HEK293 (cell line): ENCODE data around the gene HOXB7.

Source experiments
- CTCF ChIA-PET: fragments of 350-600 bp; formaldehyde crosslinking; extraction: SDS; loops from one replicate; lab custom pipeline; 2021; ENCODE audit warnings: antibody characterized with exemption; lab: Yijun Ruan, JAX
- POLR2A ChIA-PET: fragments of 300-600 bp; formaldehyde crosslinking; extraction: SDS; loops from one replicate; lab custom pipeline; 2020; ENCODE audit warnings: antibody characterized with exemption, inconsistent platforms; lab: Yijun Ruan, JAX
- H3K27ac ChIP-seq: fragments of 200-500 bp; sonication (Bioruptor generic); 2 replicates; pipeline ENCODE4 v1.5.1; 2014; ENCODE audit warnings: low read depth, low read length, control low read depth, inconsistent platforms; ENCODE audit errors: extremely low read depth
- H3K36me3 ChIP-seq, 2 experiments: fragments of 200-500 bp in 1 of 2; sonication (Bioruptor generic) in 1 of 2; 1 replicate in 1 of 2; 2 replicates in 1 of 2; pipeline ENCODE4 v1.5.1; 2014 to 2017; ENCODE audit warnings: inconsistent platforms in 2 of 2, low read length in 2 of 2; ENCODE audit not compliant: control insufficient read depth in 2 of 2, insufficient read depth in 1 of 2
- H3K4me1 ChIP-seq: fragments of 200-500 bp; sonication (Bioruptor generic); 2 replicates; pipeline ENCODE4 v1.5.1; 2014; ENCODE audit warnings: mild to moderate bottlenecking, low read length, inconsistent platforms; ENCODE audit not compliant: control insufficient read depth, insufficient read depth
- H3K4me3 ChIP-seq: 2 replicates; pipeline ENCODE4 v1.5.1; 2011; ENCODE audit warnings: low read depth, mild to moderate bottlenecking, control low read depth, low read length, moderate library complexity
- H3K9me3 ChIP-seq: fragments of 200-500 bp; sonication (Bioruptor generic); 2 replicates; pipeline ENCODE4 v1.5.1; 2014; ENCODE audit warnings: low read depth, low read length, inconsistent platforms; ENCODE audit not compliant: control insufficient read depth, insufficient read depth
- EGR2 ChIP-seq: fragments of 450-650 bp; formaldehyde crosslinking; IDR thresholded peaks from 2 replicates; pipeline ENCODE4 v1.5.1; 2016; ENCODE audit warnings: low read depth, missing biosample characterization, missing genetic modification characterization
- GFI1B ChIP-seq: fragments of 450-650 bp; formaldehyde crosslinking; IDR thresholded peaks from 2 replicates; pipeline ENCODE4 v1.5.1; 2016; ENCODE audit warnings: missing biosample characterization, missing genetic modification characterization
- KLF10 ChIP-seq: fragments of 450-650 bp; IDR thresholded peaks from 2 replicates; pipeline ENCODE4 v1.5.1; 2018; ENCODE audit warnings: missing biosample characterization, mild to moderate bottlenecking, missing genetic modification characterization
- OSR2 ChIP-seq: fragments of 450-650 bp; formaldehyde crosslinking; IDR thresholded peaks from 2 replicates; pipeline ENCODE4 v1.5.1; 2016; ENCODE audit warnings: missing biosample characterization, missing genetic modification characterization
- ZNF10 ChIP-seq: fragments of 450-650 bp; formaldehyde crosslinking; IDR thresholded peaks from 2 replicates; pipeline ENCODE4 v1.5.1; 2017; ENCODE audit warnings: missing biosample characterization, missing genetic modification characterization
- ZNF138 ChIP-seq: fragments of 450-650 bp; formaldehyde crosslinking; IDR thresholded peaks from 2 replicates; pipeline ENCODE4 v1.5.1; 2016; ENCODE audit warnings: missing biosample characterization, missing genetic modification characterization, borderline replicate concordance
- ZNF16 ChIP-seq: fragments of 450-650 bp; formaldehyde crosslinking; IDR thresholded peaks from 2 replicates; pipeline ENCODE4 v1.5.1; 2016; ENCODE audit warnings: low read depth, missing biosample characterization, missing genetic modification characterization
- ZNF175 ChIP-seq: fragments of 450-650 bp; formaldehyde crosslinking; IDR thresholded peaks from 2 replicates; pipeline ENCODE4 v1.5.1; 2016; ENCODE audit warnings: missing biosample characterization, missing genetic modification characterization
- ZNF184 ChIP-seq: fragments of 450-650 bp; IDR thresholded peaks from 2 replicates; pipeline ENCODE4 v1.5.1; 2018; ENCODE audit warnings: missing biosample characterization, mild to moderate bottlenecking, missing genetic modification characterization
- ZNF221 ChIP-seq: fragments of 450-650 bp; formaldehyde crosslinking; IDR thresholded peaks from 2 replicates; pipeline ENCODE4 v1.5.1; 2017; ENCODE audit warnings: missing biosample characterization, missing genetic modification characterization, borderline replicate concordance
- ZNF292 ChIP-seq: fragments of 450-650 bp; formaldehyde crosslinking; IDR thresholded peaks from 2 replicates; pipeline ENCODE4 v1.5.1; 2016; ENCODE audit warnings: low read depth, missing biosample characterization, missing genetic modification characterization, borderline replicate concordance
- ZNF335 ChIP-seq: fragments of 450-650 bp; formaldehyde crosslinking; conservative IDR thresholded peaks from 2 replicates; pipeline ENCODE4 v1.5.1; 2016; ENCODE audit warnings: missing biosample characterization, missing genetic modification characterization
- ZNF514 ChIP-seq: fragments of 450-650 bp; formaldehyde crosslinking; IDR thresholded peaks from 2 replicates; pipeline ENCODE4 v1.5.1; 2016; ENCODE audit warnings: missing biosample characterization, missing genetic modification characterization
- ZNF560 ChIP-seq: fragments of 450-650 bp; formaldehyde crosslinking; IDR thresholded peaks from 2 replicates; pipeline ENCODE4 v1.5.1; 2017; ENCODE audit warnings: missing biosample characterization, missing genetic modification characterization, borderline replicate concordance
- ZNF585B ChIP-seq: fragments of 450-650 bp; formaldehyde crosslinking; IDR thresholded peaks from 2 replicates; pipeline ENCODE4 v1.5.1; 2016; ENCODE audit warnings: missing biosample characterization, missing genetic modification characterization
- ZNF596 ChIP-seq: fragments of 450-650 bp; IDR thresholded peaks from 2 replicates; pipeline ENCODE4 v1.5.0; 2018; ENCODE audit warnings: missing biosample characterization, mild to moderate bottlenecking, missing genetic modification characterization, moderate library complexity
- ZNF626 ChIP-seq: fragments of 450-650 bp; sonication (Bioruptor Pico); formaldehyde crosslinking; IDR thresholded peaks from 2 replicates; pipeline ENCODE4 v1.5.1; 2018; ENCODE audit warnings: missing biosample characterization, missing genetic modification characterization, inconsistent platforms
- ZNF660 ChIP-seq: fragments of 450-650 bp; IDR thresholded peaks from 2 replicates; pipeline ENCODE4 v1.5.1; 2018; ENCODE audit warnings: missing biosample characterization, mild to moderate bottlenecking, missing genetic modification characterization
- ZNF776 ChIP-seq: fragments of 450-650 bp; formaldehyde crosslinking; IDR thresholded peaks from 2 replicates; pipeline ENCODE4 v1.5.0; 2017; ENCODE audit warnings: missing biosample characterization, missing genetic modification characterization, borderline replicate concordance
- ZNF843 ChIP-seq: fragments of 450-650 bp; formaldehyde crosslinking; IDR thresholded peaks from 2 replicates; pipeline ENCODE4 v1.5.1; 2016; ENCODE audit warnings: missing biosample characterization, missing genetic modification characterization
- ZXDB ChIP-seq: fragments of 450-650 bp; formaldehyde crosslinking; IDR thresholded peaks from 2 replicates; pipeline ENCODE4 v1.5.1; 2016; ENCODE audit warnings: missing biosample characterization, missing genetic modification characterization
- TF ChIP-seq, protein P1 (sequence below): fragments of 450-650 bp; formaldehyde crosslinking; IDR thresholded peaks from 2 replicates; pipeline ENCODE4 v1.5.1; 2016; ENCODE audit warnings: missing biosample characterization, missing genetic modification characterization
- TF ChIP-seq, protein P2 (sequence below): fragments of 450-650 bp; formaldehyde crosslinking; IDR thresholded peaks from 2 replicates; pipeline ENCODE4 v1.5.1; 2017; ENCODE audit warnings: missing biosample characterization, missing genetic modification characterization
- TF ChIP-seq, protein P3 (sequence below): fragments of 450-650 bp; formaldehyde crosslinking; IDR thresholded peaks from 2 replicates; pipeline ENCODE4 v1.5.1; 2017; ENCODE audit warnings: missing biosample characterization, missing genetic modification characterization
- TF ChIP-seq, protein P4 (sequence below): fragments of 450-650 bp; formaldehyde crosslinking; IDR thresholded peaks from 2 replicates; pipeline ENCODE4 v1.5.1; 2016; ENCODE audit warnings: missing biosample characterization, missing genetic modification characterization
- TF ChIP-seq, protein P5 (sequence below): fragments of 450-650 bp; formaldehyde crosslinking; IDR thresholded peaks from 2 replicates; pipeline ENCODE4 v1.5.1; 2016; ENCODE audit warnings: missing biosample characterization, missing genetic modification characterization, low read depth

Gene HOXB7

DNA sequence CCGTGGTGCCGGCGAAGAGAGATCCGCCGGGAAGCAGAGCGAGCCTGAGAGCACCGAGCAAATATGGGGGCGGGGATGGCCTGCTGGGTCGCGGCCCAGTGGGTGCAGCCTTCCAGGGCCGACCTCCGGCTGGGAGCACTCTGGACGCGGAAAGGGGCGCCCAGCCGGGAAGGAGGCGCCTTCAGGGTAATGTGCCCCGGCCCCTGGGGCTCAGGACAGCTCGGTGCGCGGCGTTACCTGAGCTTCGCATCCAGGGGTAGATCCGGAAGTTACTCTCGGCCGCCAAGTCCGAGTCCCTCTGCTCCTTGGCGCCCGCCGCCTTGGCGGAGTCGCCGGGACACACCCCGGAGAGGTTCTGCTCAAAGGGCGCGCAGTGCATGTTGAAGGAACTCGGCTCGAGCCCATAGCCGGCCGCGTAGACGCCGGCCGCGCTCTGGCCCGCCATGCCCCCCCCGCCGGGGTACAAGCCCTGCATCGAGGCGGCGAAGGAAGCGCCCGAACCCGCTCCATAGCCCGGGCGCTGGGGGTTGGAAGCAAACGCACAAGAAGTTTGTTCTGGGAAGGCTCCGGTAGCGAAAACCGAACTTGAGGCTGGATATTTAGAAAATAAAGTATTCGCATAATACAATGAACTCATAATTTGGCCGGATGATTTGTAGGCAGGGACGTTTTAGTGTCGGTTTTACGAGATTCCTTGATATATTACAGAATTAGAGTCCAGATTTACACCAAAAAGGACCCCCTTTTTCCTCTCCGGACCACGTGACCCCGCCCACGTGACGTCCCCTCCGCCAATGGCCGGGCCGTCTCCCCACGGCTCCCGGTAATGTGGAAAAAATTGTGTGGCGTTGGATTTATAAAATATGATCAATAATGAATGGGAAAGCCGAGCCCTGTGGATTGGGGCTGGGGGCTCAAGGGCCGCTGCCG is at the start of gene HOXB7:
Gene HOXB7 (minus strand): TSS at position 736 of the 930 bp plus-strand sequence. CDS start 99 bp downstream, at position 637.
- CTCF ChIA-PET: interaction anchor here (0.6 to 2.4 kb wide), 11 partner anchors 8 to 923 kb away, joined by 3 to 12 read pairs (median 4); partner anchors contain the start of gene SCRN2
- H3K36me3 ChIP-seq: peaks cover 7 to 15% of the 10 kb centered on the region in 2 experiments
- H3K4me1 ChIP-seq: peaks cover 32% of the 10 kb centered on the region
- POLR2A ChIA-PET: interaction anchor here (0.6 to 2.4 kb wide), 11 partner anchors 8 to 779 kb away, joined by 3 to 15 read pairs (median 4); partner anchors contain the start of genes HOXB9, LRRC46 and MRPL10
- H3K9me3 ChIP-seq: no peaks in the 10 kb centered on the region
- H3K4me3 ChIP-seq: peak within 1 kb of the TSS; percentile 72
- peak within 1 kb of the TSS; percentile 94 for H3K27ac ChIP-seq
- 0 out of 2 replicates have a peak, but pooled peaks have one; percentile 12 for TF ChIP-seq OSR2 (tag by site-specific recombination)
- TF ChIP-seq ZNF560 (tag by site-specific recombination): no peak
- TF ChIP-seq ZNF335 (tag by site-specific recombination): peak; percentile 97
- TF ChIP-seq ZNF184 (tag by site-specific recombination): no peak
- TF ChIP-seq, protein P1, sequence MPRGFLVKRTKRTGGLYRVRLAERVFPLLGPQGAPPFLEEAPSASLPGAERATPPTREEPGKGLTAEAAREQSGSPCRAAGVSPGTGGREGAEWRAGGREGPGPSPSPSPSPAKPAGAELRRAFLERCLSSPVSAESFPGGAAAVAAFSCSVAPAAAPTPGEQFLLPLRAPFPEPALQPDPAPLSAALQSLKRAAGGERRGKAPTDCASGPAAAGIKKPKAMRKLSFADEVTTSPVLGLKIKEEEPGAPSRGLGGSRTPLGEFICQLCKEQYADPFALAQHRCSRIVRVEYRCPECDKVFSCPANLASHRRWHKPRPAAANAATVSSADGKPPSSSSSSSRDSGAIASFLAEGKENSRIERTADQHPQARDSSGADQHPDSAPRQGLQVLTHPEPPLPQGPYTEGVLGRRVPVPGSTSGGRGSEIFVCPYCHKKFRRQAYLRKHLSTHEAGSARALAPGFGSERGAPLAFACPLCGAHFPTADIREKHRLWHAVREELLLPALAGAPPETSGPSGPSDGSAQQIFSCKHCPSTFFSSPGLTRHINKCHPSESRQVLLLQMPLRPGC (tag by site-specific recombination): peak; percentile 23; the same call in 1 of the 2 replicates
- no peak for TF ChIP-seq ZNF514 (tag by site-specific recombination)
- TF ChIP-seq ZNF626: no peak
- TF ChIP-seq GFI1B (tag by site-specific recombination): peak; percentile 80
- TF ChIP-seq ZNF138 (tag by site-specific recombination): no peak
- TF ChIP-seq ZNF10: peak; percentile 28; the same call in 1 of the 2 replicates
- no peak for TF ChIP-seq ZNF221 (tag by site-specific recombination)
- TF ChIP-seq, protein P2, sequence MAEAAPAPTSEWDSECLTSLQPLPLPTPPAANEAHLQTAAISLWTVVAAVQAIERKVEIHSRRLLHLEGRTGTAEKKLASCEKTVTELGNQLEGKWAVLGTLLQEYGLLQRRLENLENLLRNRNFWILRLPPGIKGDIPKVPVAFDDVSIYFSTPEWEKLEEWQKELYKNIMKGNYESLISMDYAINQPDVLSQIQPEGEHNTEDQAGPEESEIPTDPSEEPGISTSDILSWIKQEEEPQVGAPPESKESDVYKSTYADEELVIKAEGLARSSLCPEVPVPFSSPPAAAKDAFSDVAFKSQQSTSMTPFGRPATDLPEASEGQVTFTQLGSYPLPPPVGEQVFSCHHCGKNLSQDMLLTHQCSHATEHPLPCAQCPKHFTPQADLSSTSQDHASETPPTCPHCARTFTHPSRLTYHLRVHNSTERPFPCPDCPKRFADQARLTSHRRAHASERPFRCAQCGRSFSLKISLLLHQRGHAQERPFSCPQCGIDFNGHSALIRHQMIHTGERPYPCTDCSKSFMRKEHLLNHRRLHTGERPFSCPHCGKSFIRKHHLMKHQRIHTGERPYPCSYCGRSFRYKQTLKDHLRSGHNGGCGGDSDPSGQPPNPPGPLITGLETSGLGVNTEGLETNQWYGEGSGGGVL: 0 out of 2 replicates have a peak, but pooled peaks have one; percentile 29
- TF ChIP-seq, protein P3, sequence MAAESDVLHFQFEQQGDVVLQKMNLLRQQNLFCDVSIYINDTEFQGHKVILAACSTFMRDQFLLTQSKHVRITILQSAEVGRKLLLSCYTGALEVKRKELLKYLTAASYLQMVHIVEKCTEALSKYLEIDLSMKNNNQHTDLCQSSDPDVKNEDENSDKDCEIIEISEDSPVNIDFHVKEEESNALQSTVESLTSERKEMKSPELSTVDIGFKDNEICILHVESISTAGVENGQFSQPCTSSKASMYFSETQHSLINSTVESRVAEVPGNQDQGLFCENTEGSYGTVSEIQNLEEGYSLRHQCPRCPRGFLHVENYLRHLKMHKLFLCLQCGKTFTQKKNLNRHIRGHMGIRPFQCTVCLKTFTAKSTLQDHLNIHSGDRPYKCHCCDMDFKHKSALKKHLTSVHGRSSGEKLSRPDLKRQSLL (tag by site-specific recombination): peak; percentile 91
- TF ChIP-seq, protein P4, sequence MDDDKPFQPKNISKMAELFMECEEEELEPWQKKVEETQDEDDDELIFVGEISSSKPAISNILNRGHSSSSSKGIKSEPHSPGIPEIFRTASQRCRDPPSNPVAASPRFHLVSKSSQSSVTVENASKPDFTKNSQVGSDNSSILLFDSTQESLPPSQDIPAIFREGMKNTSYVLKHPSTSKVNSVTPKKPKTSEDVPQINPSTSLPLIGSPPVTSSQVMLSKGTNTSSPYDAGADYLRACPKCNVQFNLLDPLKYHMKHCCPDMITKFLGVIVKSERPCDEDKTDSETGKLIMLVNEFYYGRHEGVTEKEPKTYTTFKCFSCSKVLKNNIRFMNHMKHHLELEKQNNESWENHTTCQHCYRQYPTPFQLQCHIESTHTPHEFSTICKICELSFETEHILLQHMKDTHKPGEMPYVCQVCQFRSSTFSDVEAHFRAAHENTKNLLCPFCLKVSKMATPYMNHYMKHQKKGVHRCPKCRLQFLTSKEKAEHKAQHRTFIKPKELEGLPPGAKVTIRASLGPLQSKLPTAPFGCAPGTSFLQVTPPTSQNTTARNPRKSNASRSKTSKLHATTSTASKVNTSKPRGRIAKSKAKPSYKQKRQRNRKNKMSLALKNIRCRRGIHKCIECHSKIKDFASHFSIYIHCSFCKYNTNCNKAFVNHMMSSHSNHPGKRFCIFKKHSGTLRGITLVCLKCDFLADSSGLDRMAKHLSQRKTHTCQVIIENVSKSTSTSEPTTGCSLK (tag by site-specific recombination): no peak
- no peak for TF ChIP-seq ZNF585B (tag by site-specific recombination)
- no peak for TF ChIP-seq ZNF292 (tag by site-specific recombination)
- 0 out of 2 replicates have a peak, but pooled peaks have one; percentile 34 for TF ChIP-seq ZNF660
- no peak for TF ChIP-seq ZNF596 (tag by site-specific recombination)
- TF ChIP-seq, protein P5, sequence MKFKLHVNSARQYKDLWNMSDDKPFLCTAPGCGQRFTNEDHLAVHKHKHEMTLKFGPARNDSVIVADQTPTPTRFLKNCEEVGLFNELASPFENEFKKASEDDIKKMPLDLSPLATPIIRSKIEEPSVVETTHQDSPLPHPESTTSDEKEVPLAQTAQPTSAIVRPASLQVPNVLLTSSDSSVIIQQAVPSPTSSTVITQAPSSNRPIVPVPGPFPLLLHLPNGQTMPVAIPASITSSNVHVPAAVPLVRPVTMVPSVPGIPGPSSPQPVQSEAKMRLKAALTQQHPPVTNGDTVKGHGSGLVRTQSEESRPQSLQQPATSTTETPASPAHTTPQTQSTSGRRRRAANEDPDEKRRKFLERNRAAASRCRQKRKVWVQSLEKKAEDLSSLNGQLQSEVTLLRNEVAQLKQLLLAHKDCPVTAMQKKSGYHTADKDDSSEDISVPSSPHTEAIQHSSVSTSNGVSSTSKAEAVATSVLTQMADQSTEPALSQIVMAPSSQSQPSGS (tag by site-specific recombination): no peak
- TF ChIP-seq ZNF16 (tag by site-specific recombination): no peak
- TF ChIP-seq ZXDB (tag by site-specific recombination): peak; percentile 77; the same call in 1 of the 2 replicates
- TF ChIP-seq KLF10 (tag by site-specific recombination): peak; percentile 36; the same call in 1 of the 2 replicates
- TF ChIP-seq ZNF175 (tag by site-specific recombination): no peak
- no peak for TF ChIP-seq ZNF776
- no peak; the same call in 1 of the 2 replicates for TF ChIP-seq ZNF843 (tag by site-specific recombination)
- TF ChIP-seq EGR2: peak; percentile 69
